ENCODE measurements around the gene KCNN3. TPM values are rescaled to one million over a fixed set of nuclear protein-coding genes. Genes with fewer than 3 reads are reported as not detected.
"Not testable (repeated sequence)": the region's sequence is repeated elsewhere in the genome, so short reads cannot be mapped to it uniquely, and the experiment has no call there.

The KCNN3 gene
- total RNA-seq, 2 donors from 2014 or later = 0.10 to 0.42 TPM

DNA sequence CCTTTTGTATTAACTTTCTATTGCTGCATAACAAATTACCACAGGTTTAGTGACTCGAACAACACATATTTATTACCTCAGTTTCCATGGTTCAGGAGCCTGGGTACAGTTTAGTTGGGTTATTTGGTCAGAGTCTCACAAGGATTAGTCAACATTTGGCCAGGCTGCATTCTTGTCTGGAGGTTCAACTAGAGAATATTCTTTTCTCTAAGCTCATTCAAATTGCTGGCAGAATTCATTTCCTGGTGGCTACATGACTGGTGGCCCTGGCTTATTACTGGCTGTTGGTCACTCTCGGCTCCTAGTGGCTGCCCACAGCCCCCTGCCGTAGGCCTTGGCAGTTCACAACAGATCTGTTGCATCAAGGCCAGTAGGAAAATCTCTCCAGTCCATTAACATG is 181.0 kb downstream of the KCNN3 start:
- Mint-ChIP-seq H3K9me3 (no peaks in the 10 kb centered on the region), H3K36me3 (ENCODE audit: insufficient read depth in 2 of 2) (no peaks in the 10 kb centered on the region), H3K27ac (no peak overlapping the region), H3K4me3 (no peak overlapping the region), H3K27me3 (ENCODE audit: low read depth) (no peaks in the 10 kb centered on the region), H3K4me1 (ENCODE audit: low read depth) (no peaks in the 10 kb centered on the region)
- DNase-seq (no peak), ATAC-seq (replicated peaks in 1 of 2) (no peak)

DNA sequence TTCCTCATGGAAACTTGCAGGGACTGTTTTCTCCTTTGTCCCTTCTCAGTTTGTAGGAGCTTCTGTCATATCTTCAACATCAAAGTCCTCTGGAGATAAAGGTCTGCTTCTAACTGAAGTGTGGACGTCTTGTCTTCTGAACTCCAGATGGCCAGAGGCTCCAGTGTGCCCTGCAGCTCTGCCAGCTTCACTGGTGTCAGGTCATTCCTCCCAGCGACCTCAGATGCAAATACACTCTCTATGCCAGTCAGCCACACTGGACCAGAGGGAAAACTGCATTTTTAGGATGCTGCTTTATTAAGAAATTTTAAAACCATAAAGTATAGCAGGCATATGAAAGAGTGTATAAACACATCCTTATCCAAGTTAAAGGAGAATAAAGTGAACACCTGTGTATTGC is 183.6 kb downstream of the KCNN3 start:
- ATAC-seq (replicated peaks in 1 of 2) (no peak), DNase-seq (no peak)
- H3K27me3 Mint-ChIP-seq (ENCODE audit: low read depth) = no peaks in the 10 kb centered on the region
- no peak overlapping the region for H3K4me3 Mint-ChIP-seq
- H3K9me3 Mint-ChIP-seq = no peaks in the 10 kb centered on the region
- H3K36me3 Mint-ChIP-seq (ENCODE audit: insufficient read depth in 2 of 2) = no peaks in the 10 kb centered on the region
- no peaks in the 10 kb centered on the region for H3K4me1 Mint-ChIP-seq (ENCODE audit: low read depth)
- H3K27ac Mint-ChIP-seq = no peak overlapping the region

DNA sequence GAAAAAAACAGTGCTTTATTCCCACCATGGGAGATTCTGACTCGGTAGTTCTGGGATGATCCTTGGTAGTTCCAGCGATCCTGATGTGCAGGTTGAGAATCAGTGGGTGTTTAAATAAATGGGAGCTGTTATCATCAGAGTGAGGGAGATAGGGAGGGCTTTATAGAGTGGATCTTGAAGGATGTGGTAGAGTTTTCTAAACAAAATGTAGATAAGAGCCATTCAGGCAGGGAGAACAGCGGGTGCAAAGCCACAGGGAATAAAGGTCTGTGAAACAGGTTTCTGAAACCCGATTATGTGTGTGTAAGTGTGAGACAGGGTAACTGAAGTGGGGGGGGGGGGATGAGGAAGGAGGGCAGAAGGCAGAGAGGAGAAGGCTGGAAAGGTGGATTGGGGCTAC is 186.3 kb downstream of the KCNN3 start:
- no peak for DNase-seq
- no peaks in the 10 kb centered on the region for H3K4me1 Mint-ChIP-seq (ENCODE audit: low read depth)
- H3K36me3 Mint-ChIP-seq (ENCODE audit: insufficient read depth in 2 of 2) = no peaks in the 10 kb centered on the region
- no peak overlapping the region for H3K4me3 Mint-ChIP-seq
- H3K27me3 Mint-ChIP-seq (ENCODE audit: low read depth) = no peaks in the 10 kb centered on the region
- no peak for ATAC-seq (replicated peaks in 1 of 2)
- no peaks in the 10 kb centered on the region for H3K9me3 Mint-ChIP-seq
- no peak overlapping the region for H3K27ac Mint-ChIP-seq

DNA sequence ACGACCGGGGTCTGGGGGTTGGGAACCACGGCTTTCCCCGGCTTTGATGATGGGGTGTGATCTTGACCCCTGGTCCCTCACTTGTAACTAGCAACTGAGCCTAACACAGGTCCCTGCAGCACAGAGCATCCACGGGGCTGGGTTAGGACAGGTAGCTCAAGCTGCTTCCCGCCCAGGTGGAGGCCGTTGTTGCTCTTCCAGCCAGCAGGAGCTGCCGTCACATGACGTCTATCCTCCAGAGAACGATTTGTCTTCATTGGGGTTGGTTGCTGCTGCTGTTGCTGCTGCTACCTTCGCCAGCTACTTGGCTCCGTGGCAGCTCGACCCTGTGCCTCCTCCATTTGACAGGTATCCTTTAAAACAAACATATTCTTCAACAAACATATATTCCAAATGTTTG is 187.8 kb downstream of the KCNN3 start:
- Mint-ChIP-seq H3K4me1 (ENCODE audit: low read depth) (no peaks in the 10 kb centered on the region), H3K9me3 (no peaks in the 10 kb centered on the region), H3K4me3 (no peak overlapping the region), H3K36me3 (ENCODE audit: insufficient read depth in 2 of 2) (no peaks in the 10 kb centered on the region), H3K27ac (no peak overlapping the region), H3K27me3 (ENCODE audit: low read depth) (no peaks in the 10 kb centered on the region)
- DNase-seq = no peak
- no peak for ATAC-seq (replicated peaks in 1 of 2)

DNA sequence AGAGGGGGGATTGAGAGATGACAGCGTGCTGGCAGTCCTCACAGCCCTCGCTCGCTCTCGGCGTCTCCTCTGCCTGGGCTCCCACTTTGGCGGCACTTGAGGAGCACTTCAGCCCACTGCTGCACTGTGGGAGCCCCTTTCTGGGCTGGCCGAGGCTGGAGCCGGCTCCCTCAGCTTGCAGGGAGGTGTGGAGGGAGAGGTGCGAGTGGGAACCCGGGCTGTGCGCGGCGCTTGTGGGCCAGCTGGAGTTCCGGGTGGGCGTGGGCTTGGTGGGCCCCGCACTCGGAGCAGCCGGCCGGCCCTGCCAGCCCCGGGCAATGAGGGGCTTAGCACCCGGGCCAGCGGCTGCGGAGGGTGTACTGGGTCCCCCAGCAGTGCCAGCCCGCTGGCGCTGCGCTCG is 192.2 kb downstream of the KCNN3 start:
- H3K36me3 Mint-ChIP-seq (ENCODE audit: insufficient read depth in 2 of 2); H3K4me1 Mint-ChIP-seq (ENCODE audit: low read depth); H3K9me3 Mint-ChIP-seq; DNase-seq; H3K27me3 Mint-ChIP-seq (ENCODE audit: low read depth); ATAC-seq (replicated peaks in 1 of 2); H3K27ac Mint-ChIP-seq; H3K4me3 Mint-ChIP-seq: not testable (repeated sequence)

DNA sequence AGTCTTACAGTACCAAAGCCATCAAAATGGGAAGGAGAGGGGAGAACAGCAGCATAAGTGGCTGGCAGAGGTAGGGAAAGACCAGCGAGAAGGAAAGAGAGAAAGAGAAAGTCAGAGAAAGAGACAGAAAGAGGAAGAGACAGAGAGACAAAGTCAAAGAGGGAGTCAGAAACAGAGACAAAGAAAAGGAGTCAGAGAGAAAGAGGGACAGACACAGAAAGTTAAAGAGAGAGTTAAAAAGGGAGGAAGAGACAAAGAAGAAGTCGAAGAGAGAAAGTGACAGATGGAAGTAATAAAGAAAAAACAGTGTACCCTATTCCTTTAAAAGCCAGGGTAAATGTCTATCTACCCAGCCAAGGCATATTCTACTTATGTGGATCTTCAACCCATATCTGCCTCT is 193.2 kb downstream of the KCNN3 start:
- not testable (repeated sequence) for DNase-seq; ATAC-seq (replicated peaks in 1 of 2); H3K36me3 Mint-ChIP-seq (ENCODE audit: insufficient read depth in 2 of 2); H3K9me3 Mint-ChIP-seq; H3K4me1 Mint-ChIP-seq (ENCODE audit: low read depth); H3K4me3 Mint-ChIP-seq; H3K27me3 Mint-ChIP-seq (ENCODE audit: low read depth); H3K27ac Mint-ChIP-seq

DNA sequence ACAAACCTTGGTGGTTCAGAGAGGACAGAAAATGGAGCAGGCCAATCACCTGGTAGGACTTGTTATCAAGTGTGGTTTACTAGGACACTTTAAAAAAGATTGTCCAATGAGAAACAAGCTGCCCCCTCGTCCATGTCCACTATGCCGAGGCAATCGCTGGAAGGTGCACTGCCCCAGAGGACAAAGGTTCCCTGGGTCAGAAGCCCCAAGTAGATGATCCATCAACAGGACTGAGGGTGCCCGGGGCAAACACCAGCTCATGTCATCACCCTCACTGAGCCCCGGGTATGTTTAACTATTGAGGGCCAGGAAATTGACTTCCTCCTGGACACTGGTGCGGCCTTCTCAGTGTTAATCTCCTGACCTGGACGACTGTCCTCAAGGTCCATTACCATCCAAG is 195.6 kb downstream of the KCNN3 start:
- DNase-seq; ATAC-seq (replicated peaks in 1 of 2); H3K27ac Mint-ChIP-seq; H3K9me3 Mint-ChIP-seq; H3K36me3 Mint-ChIP-seq (ENCODE audit: insufficient read depth in 2 of 2); H3K4me3 Mint-ChIP-seq; H3K27me3 Mint-ChIP-seq (ENCODE audit: low read depth): not testable (repeated sequence)
- peaks cover 12% of the 10 kb centered on the region for H3K4me1 Mint-ChIP-seq (ENCODE audit: low read depth)

DNA sequence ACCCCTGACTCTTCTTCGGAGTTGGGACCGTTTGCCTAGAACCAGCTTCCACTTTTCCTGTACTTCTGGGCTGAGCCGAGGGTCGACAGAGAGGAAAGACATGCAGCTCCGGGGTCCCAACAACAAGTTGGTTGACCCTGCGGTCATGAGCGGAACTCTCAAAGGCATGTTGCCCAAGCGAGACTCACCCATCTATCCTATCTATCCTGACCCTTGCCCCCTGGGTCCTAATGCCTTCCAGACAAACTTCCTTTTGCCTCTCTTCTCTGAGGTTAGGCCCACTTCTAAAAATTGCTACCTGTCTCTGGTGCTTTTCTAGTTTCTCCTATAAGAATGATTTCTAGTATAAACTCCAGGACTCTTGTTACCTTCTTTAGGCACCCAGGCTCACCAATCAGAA is 197.8 kb downstream of the KCNN3 start:
- not testable (repeated sequence) for H3K9me3 Mint-ChIP-seq; H3K27me3 Mint-ChIP-seq (ENCODE audit: low read depth); H3K36me3 Mint-ChIP-seq (ENCODE audit: insufficient read depth in 2 of 2); DNase-seq; H3K27ac Mint-ChIP-seq; ATAC-seq (replicated peaks in 1 of 2)
- H3K4me1 Mint-ChIP-seq (ENCODE audit: low read depth) = peaks cover 12% of the 10 kb centered on the region
- peak overlapping the region; percentile 45 to 66 for H3K4me3 Mint-ChIP-seq

DNA sequence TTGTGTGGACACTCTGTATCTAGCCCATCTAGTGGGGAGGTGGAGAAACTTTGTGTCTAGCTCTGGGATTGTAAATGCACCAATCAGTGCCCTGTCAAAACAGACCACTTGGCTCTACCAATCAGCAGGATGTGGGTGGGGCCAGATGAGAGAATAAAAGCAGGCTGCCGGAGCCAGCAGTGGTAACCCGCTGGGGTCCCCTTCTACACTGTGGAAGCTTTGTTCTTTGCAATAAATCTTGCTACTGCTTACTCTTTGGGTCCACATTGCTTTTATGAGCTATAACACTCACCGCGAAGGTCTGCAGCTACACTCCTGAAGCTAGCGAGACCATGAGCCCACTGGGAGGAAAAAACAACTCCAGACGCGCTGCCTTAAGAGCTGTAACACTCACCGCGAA is 198.7 kb downstream of the KCNN3 start:
- H3K27ac Mint-ChIP-seq; H3K9me3 Mint-ChIP-seq; H3K36me3 Mint-ChIP-seq (ENCODE audit: insufficient read depth in 2 of 2); DNase-seq; H3K27me3 Mint-ChIP-seq (ENCODE audit: low read depth); ATAC-seq (replicated peaks in 1 of 2): not testable (repeated sequence)
- peaks cover 12% of the 10 kb centered on the region for H3K4me1 Mint-ChIP-seq (ENCODE audit: low read depth)
- peak overlapping the region in 1 of 2 donors; percentile 66 for H3K4me3 Mint-ChIP-seq

DNA sequence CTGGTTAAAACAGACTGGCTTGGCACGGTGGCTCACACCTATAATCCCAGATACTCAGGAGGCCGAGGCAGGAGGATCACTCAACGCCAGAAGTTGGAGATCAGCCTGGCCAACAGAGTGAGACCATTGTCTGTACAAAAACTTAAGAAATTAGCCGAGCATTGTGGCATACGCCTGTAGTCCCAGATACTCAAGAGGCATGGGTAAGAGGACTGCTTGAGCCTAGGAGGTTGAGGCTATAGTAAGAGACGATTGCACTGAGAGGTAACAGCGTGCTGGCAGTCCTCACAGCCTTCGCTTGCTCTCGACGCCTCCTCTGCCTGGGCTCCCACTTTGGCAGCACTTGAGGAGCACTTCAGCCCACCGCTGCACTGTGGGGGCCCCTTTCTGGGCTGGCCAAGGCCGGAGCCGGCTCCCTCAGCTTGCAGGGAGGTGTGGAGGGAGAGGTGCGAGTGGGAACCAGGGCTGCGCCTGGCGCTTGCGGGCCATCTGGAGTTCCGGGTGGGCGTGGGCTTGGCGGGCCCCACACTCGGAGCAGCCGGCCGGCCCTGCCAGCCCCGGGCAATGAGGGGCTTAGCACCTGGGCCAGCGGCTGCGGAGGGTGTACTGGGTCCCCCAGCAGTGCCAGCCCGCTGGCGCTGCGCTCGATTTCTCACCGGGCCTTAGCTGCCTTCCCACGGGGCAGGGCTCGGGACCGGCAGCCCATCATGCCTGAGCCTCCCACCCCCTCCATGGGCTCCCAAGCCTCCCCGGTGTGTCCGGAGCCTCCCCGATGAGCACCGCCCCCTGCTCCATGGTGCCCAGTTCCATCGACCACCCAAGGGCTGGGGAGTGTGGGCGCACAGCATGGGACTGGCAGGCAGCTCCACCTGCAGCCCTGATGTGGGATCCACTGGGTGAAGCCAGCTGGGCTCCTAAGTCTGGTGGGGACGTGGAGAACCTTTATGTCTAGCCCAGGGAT is 199.5 kb downstream of the KCNN3 start:
- not testable (repeated sequence) for H3K27me3 Mint-ChIP-seq (ENCODE audit: low read depth); H3K36me3 Mint-ChIP-seq (ENCODE audit: insufficient read depth in 2 of 2); DNase-seq; H3K9me3 Mint-ChIP-seq; H3K27ac Mint-ChIP-seq; H3K4me3 Mint-ChIP-seq
- peaks cover 12% of the 10 kb centered on the region for H3K4me1 Mint-ChIP-seq (ENCODE audit: low read depth)
- peak in 1 of 2 donors; percentile 7 for ATAC-seq (replicated peaks in 1 of 2)

DNA sequence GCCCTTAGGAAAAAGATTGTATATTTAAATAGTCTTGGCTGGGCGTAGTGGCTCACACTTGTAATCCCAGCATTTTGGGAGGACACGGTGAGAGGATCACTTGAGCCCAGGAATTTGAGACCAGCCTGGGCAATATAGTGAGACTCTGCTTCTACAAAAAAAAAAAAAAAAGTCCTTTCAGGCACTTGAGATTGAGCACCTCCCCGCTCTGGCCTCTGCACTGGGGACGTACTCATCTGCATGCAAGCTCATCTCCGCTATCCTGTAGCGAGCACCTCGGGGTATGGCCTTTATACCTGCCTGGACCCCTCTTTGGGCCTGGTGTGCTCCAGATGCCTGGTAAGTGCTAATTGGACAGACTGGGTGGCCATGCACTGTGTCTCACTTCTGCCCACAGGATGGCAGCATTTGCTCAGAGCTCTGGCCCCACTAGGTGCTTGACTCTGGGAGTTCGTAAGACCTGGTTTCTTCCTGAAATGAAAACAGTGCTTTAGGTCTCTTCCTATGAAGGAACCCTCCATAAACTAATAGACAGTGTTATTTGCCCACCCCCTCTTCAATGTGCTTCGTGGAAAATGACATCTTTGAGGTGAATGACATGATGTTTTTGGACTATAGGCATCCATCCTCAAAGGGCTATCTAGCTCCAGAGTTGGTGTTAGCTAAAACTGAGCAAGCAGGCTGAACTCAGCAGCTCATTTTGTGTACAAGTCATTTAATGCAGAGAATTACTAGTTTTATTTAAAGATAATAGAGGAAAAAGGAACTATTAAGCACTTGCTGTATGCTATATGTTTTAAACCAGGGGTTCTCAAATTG is 200.4 kb downstream of the KCNN3 start:
- ATAC-seq (replicated peaks in 1 of 2) (peak; percentile 100), DNase-seq (peak; percentile 76 to 80)
- Mint-ChIP-seq H3K27me3 (ENCODE audit: low read depth) (no peaks in the 10 kb centered on the region), H3K36me3 (ENCODE audit: insufficient read depth in 2 of 2) (no peaks in the 10 kb centered on the region), H3K4me1 (ENCODE audit: low read depth) (peaks cover 12% of the 10 kb centered on the region), H3K4me3 (no peak overlapping the region), H3K9me3 (no peaks in the 10 kb centered on the region), H3K27ac (no peak overlapping the region)

DNA sequence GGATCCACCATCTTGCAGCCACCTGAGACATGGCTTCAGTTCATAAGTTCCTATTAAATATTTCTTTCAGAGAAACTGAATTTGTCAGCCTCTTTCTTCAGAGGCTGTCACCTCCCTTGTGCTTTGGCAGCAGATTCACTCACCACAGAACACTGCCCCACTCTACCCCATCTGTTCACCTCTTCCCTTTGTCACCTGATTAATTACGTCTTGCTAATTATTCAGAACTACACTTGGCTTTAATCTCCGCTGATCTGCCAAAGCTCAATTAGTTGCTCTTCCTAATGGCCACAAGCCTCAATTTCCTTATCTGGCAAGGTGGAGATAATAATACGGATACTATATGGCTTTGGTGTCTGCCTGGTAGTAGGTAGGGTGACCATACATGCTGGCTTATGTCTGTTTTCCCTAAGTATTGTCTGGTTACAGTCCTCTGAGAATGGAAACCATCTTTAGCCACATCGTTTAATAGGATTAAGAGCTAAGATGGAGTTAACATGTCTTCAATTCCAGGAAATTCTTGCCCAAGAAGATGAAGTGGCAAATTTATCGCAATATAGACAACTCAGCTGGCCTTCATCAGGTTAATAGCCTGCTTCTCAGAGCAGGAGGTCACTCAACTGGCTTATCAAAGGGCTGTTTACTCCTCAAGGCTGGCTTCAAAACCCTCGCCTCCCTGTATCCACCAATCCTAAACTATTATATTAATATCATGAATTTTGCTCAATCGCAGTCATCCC is 203.9 kb downstream of the KCNN3 start:
- Mint-ChIP-seq H3K4me1 (ENCODE audit: low read depth) (no peaks in the 10 kb centered on the region), H3K36me3 (ENCODE audit: insufficient read depth in 2 of 2) (no peaks in the 10 kb centered on the region), H3K9me3 (no peaks in the 10 kb centered on the region), H3K27ac (no peak overlapping the region), H3K4me3 (no peak overlapping the region), H3K27me3 (ENCODE audit: low read depth) (peaks cover 5% of the 10 kb centered on the region)
- no peak for DNase-seq
- ATAC-seq (replicated peaks in 1 of 2) = no peak
